Fibroblast of lung (primary cell): ENCODE data around the gene ANKAR.

Source experiments
- EZH2 ChIP-seq: IDR thresholded peaks from 2 replicates; pipeline ENCODE4 v1.5.1; 2012; ENCODE audit warnings: low read length, control low read depth, mild to moderate bottlenecking; ENCODE audit errors: missing control alignments
- TF ChIP-seq, protein P1 (sequence below), 2 donors: IDR thresholded peaks in 1 of 2; conservative IDR thresholded peaks in 1 of 2; 1 replicate in 1 of 2; 2 replicates in 1 of 2; pipeline ENCODE4 v1.5.1; 2011 to 2012; ENCODE audit warnings: low read length in 2 of 2, control low read depth in 1 of 2, inconsistent platforms in 1 of 2, low read depth in 1 of 2, mild to moderate bottlenecking in 1 of 2

DNA sequence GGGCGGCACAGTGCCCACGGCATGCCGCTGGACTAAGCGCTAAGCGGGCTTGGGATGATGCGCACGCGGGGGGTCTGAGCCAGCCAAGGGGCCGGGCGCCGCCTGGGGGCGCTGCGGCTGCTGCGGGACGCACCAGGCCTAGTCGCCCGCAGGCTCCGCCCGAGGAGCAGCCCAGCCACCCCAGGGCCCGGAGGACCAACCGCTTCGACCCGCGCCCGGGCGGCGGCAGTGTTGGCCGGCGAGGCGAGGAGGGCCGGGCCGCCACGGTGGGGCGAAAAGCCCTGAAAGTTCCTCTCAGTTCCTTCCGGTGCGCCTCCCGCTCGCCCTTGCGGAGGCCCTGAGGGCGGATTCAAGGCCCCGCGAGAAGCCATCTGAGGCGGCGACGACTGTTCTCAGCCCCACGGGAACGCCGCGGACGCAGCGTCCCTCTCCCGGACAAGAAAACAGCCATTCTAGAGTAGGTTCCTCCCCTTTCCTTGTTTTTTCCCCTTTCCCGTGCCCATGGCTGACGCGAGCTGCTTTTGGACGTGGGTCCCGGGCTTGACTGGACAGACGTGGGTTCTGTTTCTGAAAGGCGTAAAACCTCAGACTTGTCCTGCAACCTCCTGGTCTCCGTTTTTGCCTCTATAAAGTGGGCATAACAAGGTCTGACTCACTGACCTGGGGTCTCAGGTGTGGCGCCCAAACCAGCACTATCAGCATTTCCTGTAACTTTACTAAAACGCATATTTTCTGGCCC, at the start of gene ANKAR:
- TF ChIP-seq, protein P1, sequence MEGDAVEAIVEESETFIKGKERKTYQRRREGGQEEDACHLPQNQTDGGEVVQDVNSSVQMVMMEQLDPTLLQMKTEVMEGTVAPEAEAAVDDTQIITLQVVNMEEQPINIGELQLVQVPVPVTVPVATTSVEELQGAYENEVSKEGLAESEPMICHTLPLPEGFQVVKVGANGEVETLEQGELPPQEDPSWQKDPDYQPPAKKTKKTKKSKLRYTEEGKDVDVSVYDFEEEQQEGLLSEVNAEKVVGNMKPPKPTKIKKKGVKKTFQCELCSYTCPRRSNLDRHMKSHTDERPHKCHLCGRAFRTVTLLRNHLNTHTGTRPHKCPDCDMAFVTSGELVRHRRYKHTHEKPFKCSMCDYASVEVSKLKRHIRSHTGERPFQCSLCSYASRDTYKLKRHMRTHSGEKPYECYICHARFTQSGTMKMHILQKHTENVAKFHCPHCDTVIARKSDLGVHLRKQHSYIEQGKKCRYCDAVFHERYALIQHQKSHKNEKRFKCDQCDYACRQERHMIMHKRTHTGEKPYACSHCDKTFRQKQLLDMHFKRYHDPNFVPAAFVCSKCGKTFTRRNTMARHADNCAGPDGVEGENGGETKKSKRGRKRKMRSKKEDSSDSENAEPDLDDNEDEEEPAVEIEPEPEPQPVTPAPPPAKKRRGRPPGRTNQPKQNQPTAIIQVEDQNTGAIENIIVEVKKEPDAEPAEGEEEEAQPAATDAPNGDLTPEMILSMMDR (conservative IDR thresholded peaks at IDR 0.05 in 1 of 2, IDR thresholded peaks at IDR 0.05 in 1 of 2; ENCODE audit: low read depth in 1 of 2, low read length in 2 of 2): peak; percentile 59 to 69
- TF ChIP-seq EZH2: no peak
